DOHH2 (cell line): ENCODE data around the gene CHKA.

Experiments used
- CTCF ChIP-seq: fragments of 200-600 bp; sonication (generic); IDR thresholded peaks from one replicate; pipeline ENCODE4 v1.5.1; 2014; ENCODE audit warnings: antibody characterized with exemption, mild to moderate bottlenecking, low read depth, low read length; ENCODE audit not compliant: poor library complexity, severe bottlenecking
- EZH2phosphoT487 ChIP-seq: fragments of 200-600 bp; sonication (generic); IDR thresholded peaks from 2 replicates; pipeline ENCODE4 v1.6.1; 2017; ENCODE audit warnings: borderline replicate concordance, mild to moderate bottlenecking, antibody characterized with exemption, low read length, moderate library complexity, mixed read lengths

- TF ChIP-seq CTCF, result no peak
- no peak for TF ChIP-seq EZH2phosphoT487
These were observed 20.2 kb upstream of the CHKA start for GRCh38 chr11:68141246-68142027.
